Omental fat pad (tissue), 4 donors: ENCODE results near the gene RBFOX2. TPM values are rescaled to one million over a fixed set of nuclear protein-coding genes. Genes with fewer than 3 reads are reported as not detected.

Experiments used
- ATAC-seq: fragments of 150-250 bp; one replicate; pipeline ENCODE4 v1.9.1; 2016; ENCODE audit warnings: mild to moderate bottlenecking, moderate library complexity; ENCODE audit not compliant: low FRiP score
- DNase-seq: peaks from one replicate; pipeline ENCODE4 v3.0.0-alpha.2; 2019; ENCODE audit warnings: low spot score
- CTCF ChIP-seq, 3 donors: fragments of 450-650 bp; IDR thresholded peaks; one replicate each; pipeline ENCODE4 v1.5.1; 2016 to 2017; ENCODE audit warnings: antibody characterized with exemption in 3 of 3, mild to moderate bottlenecking in 3 of 3, moderate library complexity in 2 of 3
- total RNA-seq, 4 donors: library from RNA; depleted of rRNA; stranded (reverse); fragments of >200 nt; gene quantifications; one replicate each; pipeline ENCODE4 v1.1.0, GENCODE V29; 2016

RBFOX2 gene
- total RNA-seq, 4 donors from 2014 or later: 41.2 to 80.7 (median 60.1) TPM

- no peak for TF ChIP-seq CTCF (IDR thresholded peaks at IDR 0.05)
- ATAC-seq: no peak
- no peak for DNase-seq
Observed at GRCh38 chr22:36016684-36017083, 11.9 kb downstream of the RBFOX2 start.

- ATAC-seq (no peak), DNase-seq (no peak)
- no peak for TF ChIP-seq CTCF (IDR thresholded peaks at IDR 0.05)
Observed at GRCh38 chr22:36015811-36016529, 12.7 kb downstream of the RBFOX2 start.

- DNase-seq: no peak
- TF ChIP-seq CTCF (IDR thresholded peaks at IDR 0.05): no peak
- ATAC-seq: no peak
Observed at GRCh38 chr22:36015155-36015810, 13.3 kb downstream of the RBFOX2 start.

GRCh38 chr22:36014546-36015074 lies 14.0 kb downstream of the RBFOX2 start:
- ATAC-seq (peak; percentile 41), DNase-seq (no peak)
- TF ChIP-seq CTCF (IDR thresholded peaks at IDR 0.05): no peak

- ATAC-seq: no peak
- TF ChIP-seq CTCF (IDR thresholded peaks at IDR 0.05): no peak
- DNase-seq: no peak
Observed at GRCh38 chr22:36012332-36012731, 16.3 kb downstream of the RBFOX2 start.

- ATAC-seq (no peak), DNase-seq (no peak)
- TF ChIP-seq CTCF (IDR thresholded peaks at IDR 0.05): no peak
Observed at GRCh38 chr22:36010882-36011281, 17.7 kb downstream of the RBFOX2 start.
